Nephron (organoid): ENCODE measurements around the gene MVK.

Experiments used
- H3K27ac Mint-ChIP-seq, 3 experiments: 2 replicates each; pipeline ENCODE4 v1.8.0; 2020; ENCODE audit warnings: mixed read lengths in 3 of 3, mild to moderate bottlenecking in 2 of 3, moderate library complexity in 1 of 3
- H3K27me3 Mint-ChIP-seq: 2 replicates; pipeline ENCODE4 v1.8.0; 2021; ENCODE audit warnings: low read depth, mild to moderate bottlenecking, moderate library complexity, mixed read lengths
- H3K36me3 Mint-ChIP-seq: 2 replicates; pipeline ENCODE4 v1.8.0; 2020; ENCODE audit warnings: low read depth, mixed read lengths
- H3K4me1 Mint-ChIP-seq: 2 replicates; pipeline ENCODE4 v1.8.0; 2020; ENCODE audit warnings: mixed read lengths
- H3K4me3 Mint-ChIP-seq, 3 experiments: 2 replicates each; pipeline ENCODE4 v1.8.0; 2020; ENCODE audit warnings: mild to moderate bottlenecking in 3 of 3, mixed read lengths in 3 of 3, moderate library complexity in 2 of 3
- H3K9me3 Mint-ChIP-seq: 2 replicates; pipeline ENCODE4 v1.8.0; 2020; ENCODE audit warnings: mixed read lengths
- TF ChIP-seq, protein P1 (sequence below), 3 experiments: fragments of 200-600 bp; sonication (generic); IDR thresholded peaks; one replicate each; pipeline ENCODE4 v1.5.0; 2021; ENCODE audit warnings: antibody characterized with exemption in 3 of 3; ENCODE audit not compliant: unreplicated experiment in 3 of 3

The MVK gene

DNA sequence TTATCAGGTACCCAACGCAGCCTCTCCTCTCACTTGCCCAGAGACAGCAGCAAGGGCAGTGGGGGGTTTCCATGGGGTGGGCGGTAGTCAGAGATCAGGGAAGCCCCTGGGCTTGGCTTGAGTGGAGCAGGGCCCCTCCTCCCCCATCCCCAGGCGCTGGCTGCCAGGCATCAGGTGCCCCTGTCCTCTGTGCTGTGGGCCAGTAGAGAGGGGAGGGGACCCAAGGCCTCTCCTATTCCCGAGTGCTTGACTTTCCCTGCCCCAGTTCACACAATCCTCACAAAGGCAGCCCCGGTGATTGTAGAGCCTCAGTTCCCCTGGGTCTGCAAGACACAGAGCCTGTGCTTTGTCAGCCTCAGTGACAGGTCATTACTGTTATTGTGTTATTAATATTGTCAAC is 57.7 kb downstream of the MVK start:
- no peak overlapping the region for H3K4me3 Mint-ChIP-seq
- H3K4me1 Mint-ChIP-seq = no peaks in the 10 kb centered on the region
- H3K9me3 Mint-ChIP-seq = peaks cover 3% of the 10 kb centered on the region
- H3K27me3 Mint-ChIP-seq = peaks cover 48% of the 10 kb centered on the region
- H3K27ac Mint-ChIP-seq = no peak overlapping the region
- no peaks in the 10 kb centered on the region for H3K36me3 Mint-ChIP-seq
- TF ChIP-seq, protein P1, sequence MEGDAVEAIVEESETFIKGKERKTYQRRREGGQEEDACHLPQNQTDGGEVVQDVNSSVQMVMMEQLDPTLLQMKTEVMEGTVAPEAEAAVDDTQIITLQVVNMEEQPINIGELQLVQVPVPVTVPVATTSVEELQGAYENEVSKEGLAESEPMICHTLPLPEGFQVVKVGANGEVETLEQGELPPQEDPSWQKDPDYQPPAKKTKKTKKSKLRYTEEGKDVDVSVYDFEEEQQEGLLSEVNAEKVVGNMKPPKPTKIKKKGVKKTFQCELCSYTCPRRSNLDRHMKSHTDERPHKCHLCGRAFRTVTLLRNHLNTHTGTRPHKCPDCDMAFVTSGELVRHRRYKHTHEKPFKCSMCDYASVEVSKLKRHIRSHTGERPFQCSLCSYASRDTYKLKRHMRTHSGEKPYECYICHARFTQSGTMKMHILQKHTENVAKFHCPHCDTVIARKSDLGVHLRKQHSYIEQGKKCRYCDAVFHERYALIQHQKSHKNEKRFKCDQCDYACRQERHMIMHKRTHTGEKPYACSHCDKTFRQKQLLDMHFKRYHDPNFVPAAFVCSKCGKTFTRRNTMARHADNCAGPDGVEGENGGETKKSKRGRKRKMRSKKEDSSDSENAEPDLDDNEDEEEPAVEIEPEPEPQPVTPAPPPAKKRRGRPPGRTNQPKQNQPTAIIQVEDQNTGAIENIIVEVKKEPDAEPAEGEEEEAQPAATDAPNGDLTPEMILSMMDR (IDR thresholded peaks at IDR 0.05; ENCODE audit: unreplicated experiment in 3 of 3) = no peak

DNA sequence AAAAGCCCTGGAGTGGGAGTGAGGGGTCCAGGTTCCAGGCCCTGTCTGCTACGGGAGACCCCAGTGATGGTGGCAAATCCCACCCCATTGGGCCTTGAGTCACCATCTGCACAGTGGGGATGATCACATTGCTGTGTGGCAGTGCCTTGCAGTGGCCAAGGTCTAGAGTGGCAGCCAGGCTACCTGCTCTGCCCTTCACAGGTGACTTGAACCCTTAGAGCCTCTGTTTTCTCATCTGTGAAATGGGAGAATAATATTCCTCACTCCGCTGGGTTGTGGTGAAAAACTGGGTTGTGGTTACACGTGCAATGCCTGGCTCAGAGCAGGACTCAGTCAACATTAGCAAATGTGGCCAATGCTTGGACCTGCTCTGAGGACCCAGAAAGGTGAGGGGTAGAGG is 58.2 kb downstream of the MVK start:
- H3K27me3 Mint-ChIP-seq = peaks cover 44% of the 10 kb centered on the region
- TF ChIP-seq, protein P1 (IDR thresholded peaks at IDR 0.05; ENCODE audit: unreplicated experiment in 3 of 3) = no peak
- peaks cover 3% of the 10 kb centered on the region for H3K9me3 Mint-ChIP-seq
- no peaks in the 10 kb centered on the region for H3K4me1 Mint-ChIP-seq
- H3K36me3 Mint-ChIP-seq = no peaks in the 10 kb centered on the region
- H3K27ac Mint-ChIP-seq = no peak overlapping the region
- no peak overlapping the region for H3K4me3 Mint-ChIP-seq

DNA sequence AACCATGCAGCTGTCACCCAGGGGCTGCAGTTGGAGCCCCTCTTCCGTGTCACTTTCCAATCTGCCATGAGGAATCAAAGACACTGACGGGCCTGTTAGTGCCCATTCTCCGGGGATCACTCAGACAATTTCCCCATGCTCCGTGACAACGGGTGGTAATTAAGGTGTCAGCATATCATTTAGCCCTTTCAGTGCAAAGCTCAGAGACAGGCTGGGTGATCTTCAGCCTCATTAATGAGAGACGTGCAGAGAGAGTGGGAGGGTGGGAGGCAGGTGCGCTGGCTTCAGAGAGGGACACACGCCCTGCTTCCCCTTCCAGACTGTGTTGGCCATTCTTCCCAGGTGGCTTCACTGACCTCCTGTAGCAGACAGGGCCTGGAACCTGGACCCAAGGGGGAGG is 58.7 kb downstream of the MVK start:
- no peak overlapping the region for H3K4me3 Mint-ChIP-seq
- H3K27me3 Mint-ChIP-seq = peaks cover 45% of the 10 kb centered on the region
- H3K36me3 Mint-ChIP-seq = no peaks in the 10 kb centered on the region
- H3K27ac Mint-ChIP-seq = no peak overlapping the region
- H3K4me1 Mint-ChIP-seq = no peaks in the 10 kb centered on the region
- peaks cover 5% of the 10 kb centered on the region for H3K9me3 Mint-ChIP-seq
- TF ChIP-seq, protein P1 (IDR thresholded peaks at IDR 0.05; ENCODE audit: unreplicated experiment in 3 of 3) = no peak

- Mint-ChIP-seq H3K4me3 (no peak overlapping the region), H3K9me3 (peaks cover 8% of the 10 kb centered on the region), H3K4me1 (no peaks in the 10 kb centered on the region), H3K36me3 (no peaks in the 10 kb centered on the region), H3K27me3 (peaks cover 27% of the 10 kb centered on the region), H3K27ac (no peak overlapping the region)
- TF ChIP-seq, protein P1 (IDR thresholded peaks at IDR 0.05; ENCODE audit: unreplicated experiment in 3 of 3) = no peak
Measured at GRCh38 chr12:109635717-109636116, 62.1 kb downstream of the MVK start.

DNA sequence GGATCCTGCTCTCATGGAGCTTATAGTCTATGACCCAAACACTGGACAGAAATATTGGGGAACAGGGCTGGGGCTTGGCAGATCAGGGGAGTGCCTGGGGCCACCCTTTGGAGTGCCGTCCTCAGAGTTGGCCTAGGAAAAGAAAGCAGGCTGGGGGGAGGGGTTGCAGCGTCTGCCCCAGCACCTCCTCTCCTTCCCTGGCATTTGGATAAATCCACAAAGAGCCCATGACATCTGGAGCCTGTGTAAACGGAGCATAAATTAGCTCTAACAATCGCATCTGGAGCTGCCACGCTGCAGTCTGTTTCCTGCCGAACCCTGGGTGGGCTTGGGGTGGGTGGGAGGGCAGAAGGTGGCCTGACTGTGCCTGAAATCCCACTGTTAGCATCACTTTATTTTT is 63.8 kb downstream of the MVK start:
- Mint-ChIP-seq H3K9me3 (peaks cover 8% of the 10 kb centered on the region), H3K4me3 (no peak overlapping the region), H3K4me1 (no peaks in the 10 kb centered on the region), H3K27ac (no peak overlapping the region), H3K36me3 (no peaks in the 10 kb centered on the region), H3K27me3 (peaks cover 18% of the 10 kb centered on the region)
- TF ChIP-seq, protein P1 (IDR thresholded peaks at IDR 0.05; ENCODE audit: unreplicated experiment in 3 of 3) = no peak

DNA sequence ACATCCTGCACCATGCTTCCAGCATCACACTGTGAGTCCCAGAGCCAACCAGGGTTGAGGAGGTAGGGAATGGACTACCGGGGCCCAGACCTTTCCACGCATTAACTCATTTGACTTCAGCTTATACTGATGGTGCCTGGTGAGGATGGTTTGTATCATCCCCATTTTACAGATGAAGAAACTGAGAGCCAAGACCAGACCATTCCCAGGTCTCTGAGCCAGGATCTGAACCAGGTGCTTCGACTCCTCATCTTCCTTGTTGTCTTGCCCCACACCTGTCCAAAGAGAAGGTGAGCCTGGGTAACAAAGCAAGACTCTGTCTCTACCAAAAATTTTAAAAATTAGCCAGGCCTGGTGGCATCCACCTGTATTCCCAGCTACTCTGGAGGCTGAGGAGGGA is 64.4 kb downstream of the MVK start:
- no peaks in the 10 kb centered on the region for H3K4me1 Mint-ChIP-seq
- TF ChIP-seq, protein P1 (IDR thresholded peaks at IDR 0.05; ENCODE audit: unreplicated experiment in 3 of 3) = no peak
- H3K27me3 Mint-ChIP-seq = peaks cover 16% of the 10 kb centered on the region
- H3K27ac Mint-ChIP-seq = no peak overlapping the region
- H3K36me3 Mint-ChIP-seq = no peaks in the 10 kb centered on the region
- H3K4me3 Mint-ChIP-seq = no peak overlapping the region
- peaks cover 8% of the 10 kb centered on the region for H3K9me3 Mint-ChIP-seq
